HG02884 (cell line): Measurements from ENCODE around the gene SNX5.
A peak's percentile ranks its signal among the peaks of the same experiment; 100 is the strongest.

Experiments
- ATAC-seq: cut with Tn5 transposase; IDR thresholded peaks from one replicate; pipeline ENCODE4 v1.9.1; 2021; ENCODE audit warnings: mild to moderate bottlenecking, moderate library complexity; ENCODE audit not compliant: unreplicated experiment

SNX5 gene

GRCh38 chr20:17919149-17919548 lies 49.4 kb downstream of the SNX5 start:
- no peak for ATAC-seq

GRCh38 chr20:17917832-17918618 lies 50.6 kb downstream of the SNX5 start:
- no peak for ATAC-seq

DNA sequence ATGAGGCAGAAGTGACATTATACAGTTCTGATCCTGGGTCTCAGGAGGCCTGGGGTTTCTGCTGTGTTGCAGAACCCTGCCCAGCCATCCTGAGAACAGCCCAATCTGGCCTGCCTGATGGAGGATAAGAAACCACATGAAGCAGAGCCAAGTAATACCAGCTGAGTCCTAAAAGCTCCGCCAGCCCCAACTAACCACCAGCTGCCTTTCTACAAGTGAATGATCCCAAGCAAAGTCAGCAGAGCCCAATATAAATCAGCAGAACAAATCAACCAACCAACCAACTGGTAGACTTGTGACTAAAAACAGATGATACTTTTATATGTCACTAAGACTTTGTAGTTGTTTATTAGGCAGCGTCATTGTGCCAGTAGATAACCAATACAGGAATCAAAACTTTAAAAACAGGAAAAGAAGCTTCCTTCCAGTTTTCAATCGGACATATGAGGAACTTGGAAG lies 52.1 kb downstream of the SNX5 start:
- ATAC-seq = no peak

- no peak for ATAC-seq
Measured at GRCh38 chr20:17914957-17915356, 53.6 kb downstream of the SNX5 start.

DNA sequence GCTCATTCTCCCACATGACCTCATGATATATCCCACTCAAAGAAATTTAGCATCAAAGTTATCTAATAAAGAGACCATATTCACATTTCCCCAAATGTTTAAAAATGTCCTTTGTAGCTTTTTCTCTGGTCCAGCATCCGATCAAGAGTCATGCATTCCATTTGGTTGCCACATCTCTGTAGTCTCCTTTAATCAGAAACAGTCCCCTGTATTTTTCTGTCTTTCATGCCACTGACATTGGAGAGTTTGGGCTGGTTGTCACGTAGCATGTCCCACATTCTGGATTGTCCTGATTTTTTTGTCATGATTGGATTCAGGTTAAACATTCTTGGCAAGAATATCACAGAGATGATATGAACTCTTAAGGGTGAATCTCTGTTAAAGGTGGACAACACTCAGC lies 55.7 kb downstream of the SNX5 start:
- ATAC-seq = no peak

- ATAC-seq = no peak
Measured at GRCh38 chr20:17911927-17912326, 56.7 kb downstream of the SNX5 start.

- ATAC-seq = no peak
Measured at GRCh38 chr20:17910828-17911294, 57.7 kb downstream of the SNX5 start.

DNA sequence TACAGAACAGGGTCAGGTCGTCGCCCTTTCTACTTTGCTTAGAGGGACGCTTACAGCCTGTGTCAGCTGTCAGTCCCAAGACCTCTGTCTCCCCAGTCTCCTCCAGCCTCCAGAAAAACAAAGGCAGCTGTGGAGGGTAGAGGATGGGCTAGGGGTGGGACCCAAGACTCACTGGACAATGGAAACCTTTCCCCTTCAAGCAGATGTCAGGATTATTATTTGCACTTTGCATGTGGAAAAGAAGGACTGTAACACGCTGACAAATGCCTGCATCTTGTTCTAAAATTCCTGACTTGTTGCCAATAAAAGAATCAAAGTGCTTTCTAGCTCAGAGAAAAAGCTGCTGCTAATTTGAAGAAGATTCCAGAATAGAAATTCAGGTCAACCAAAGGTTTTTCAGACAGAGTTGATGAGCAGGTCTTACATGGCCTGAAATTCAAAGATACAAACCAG lies 58.7 kb downstream of the SNX5 start:
- ATAC-seq = no peak

DNA sequence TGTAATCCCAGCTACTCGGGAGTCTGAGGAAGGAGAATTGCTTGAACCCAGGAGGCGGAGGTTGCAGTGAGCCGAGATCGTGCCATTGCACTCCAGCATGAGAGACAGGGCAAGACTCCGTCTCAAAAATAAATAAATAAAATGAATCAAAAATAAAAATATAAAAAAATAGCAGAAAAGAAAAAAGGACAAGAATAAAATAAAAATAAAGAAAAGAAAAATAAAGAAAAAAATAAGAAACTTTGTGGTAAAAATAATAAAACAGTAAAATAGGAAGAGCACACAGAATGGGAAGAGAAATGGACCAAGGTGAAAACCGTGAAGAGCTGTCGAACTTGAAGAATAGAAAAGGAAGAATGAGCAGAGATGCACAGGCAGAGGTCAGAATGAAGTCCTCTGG lies 63.0 kb downstream of the SNX5 start:
- no peak for ATAC-seq

DNA sequence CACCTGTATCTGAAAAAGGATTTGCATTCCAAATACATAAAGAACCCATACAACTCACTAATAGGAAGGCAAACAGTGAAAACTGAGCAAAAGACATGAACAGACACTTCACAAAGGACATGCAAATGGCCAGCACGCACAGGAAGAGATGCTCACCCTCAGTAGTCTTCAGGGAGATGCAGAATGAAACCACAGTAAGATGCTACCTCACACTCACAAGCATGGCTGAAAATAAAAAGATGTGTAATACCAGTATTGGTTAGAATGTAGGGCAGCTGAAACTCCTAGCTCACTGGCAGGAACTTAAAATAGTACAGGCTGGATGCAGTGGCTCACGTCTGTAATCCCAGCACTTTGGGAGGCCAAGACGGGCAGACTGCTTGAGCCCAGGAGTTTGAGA lies 64.6 kb downstream of the SNX5 start:
- peak; percentile 79 for ATAC-seq

DNA sequence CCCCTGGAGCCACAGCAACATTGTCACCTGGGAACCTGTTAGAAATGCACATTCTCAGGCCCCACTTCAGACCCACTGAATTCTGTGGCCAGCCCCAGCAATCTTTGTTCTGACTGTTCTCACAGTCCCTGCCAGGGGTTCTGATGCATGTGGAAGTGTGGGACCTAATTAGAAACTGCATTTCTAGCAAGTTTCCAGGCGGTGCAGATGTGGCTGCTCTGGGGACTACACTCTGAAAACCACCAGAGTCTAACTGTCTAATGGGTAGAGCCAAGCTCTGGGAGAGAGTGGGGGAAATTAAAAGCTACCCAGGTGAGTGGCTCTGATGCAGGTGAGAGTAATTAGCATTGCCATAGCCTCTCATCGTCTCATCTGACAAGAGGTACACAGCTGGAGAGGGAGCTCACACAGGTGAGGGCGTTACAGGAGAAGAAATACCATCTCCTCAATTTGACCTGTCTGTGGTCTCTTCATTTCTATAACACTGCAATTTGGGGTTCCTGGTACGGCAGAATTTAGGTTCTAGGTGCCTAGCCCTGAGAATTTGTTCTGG lies 66.0 kb downstream of the SNX5 start:
- ATAC-seq = no peak

DNA sequence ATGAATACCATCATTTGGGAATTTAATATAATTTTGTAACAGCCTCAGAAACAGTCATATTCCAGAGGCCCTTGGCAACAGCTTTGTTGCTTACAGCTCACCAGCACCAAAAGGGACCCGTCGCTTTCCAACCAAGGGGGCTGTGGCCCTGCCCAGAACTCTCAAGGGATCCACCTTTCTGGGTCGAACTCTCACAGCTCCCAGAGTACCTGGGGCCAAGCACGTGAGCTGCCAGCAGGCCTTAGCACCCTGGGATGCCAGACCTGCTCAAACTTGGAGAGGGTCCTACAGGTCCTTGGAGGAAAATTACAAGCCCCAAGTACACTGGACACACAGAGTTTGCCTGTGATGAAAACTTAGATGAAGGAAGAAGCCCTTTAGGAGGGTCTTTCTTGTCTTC lies 66.6 kb downstream of the SNX5 start:
- ATAC-seq = no peak

DNA sequence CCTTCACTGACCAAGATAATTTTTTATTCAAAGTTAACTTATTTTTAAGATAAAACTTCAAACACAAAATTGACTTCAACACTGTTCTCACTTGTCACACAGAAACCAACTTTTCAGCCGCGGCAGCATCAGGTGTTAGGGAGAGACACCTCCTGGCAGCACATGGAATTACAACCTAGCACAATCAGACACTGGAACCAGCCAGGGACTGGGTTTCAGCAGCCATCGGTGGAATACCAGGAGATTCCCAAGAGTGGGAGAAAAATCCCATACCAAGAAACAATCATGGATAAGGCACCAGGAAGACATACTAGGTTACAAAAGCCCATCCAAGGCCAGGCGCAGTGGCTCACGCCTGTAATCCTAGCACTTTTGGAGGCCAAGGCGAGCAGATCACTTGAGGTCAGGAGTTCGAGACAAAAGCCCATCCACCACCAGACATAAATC lies 70.0 kb downstream of the SNX5 start:
- ATAC-seq = no peak

- no peak for ATAC-seq
Measured at GRCh38 chr20:17897566-17898307, 70.9 kb downstream of the SNX5 start.

GRCh38 chr20:17896771-17897369 lies 71.7 kb downstream of the SNX5 start:
- no peak for ATAC-seq

DNA sequence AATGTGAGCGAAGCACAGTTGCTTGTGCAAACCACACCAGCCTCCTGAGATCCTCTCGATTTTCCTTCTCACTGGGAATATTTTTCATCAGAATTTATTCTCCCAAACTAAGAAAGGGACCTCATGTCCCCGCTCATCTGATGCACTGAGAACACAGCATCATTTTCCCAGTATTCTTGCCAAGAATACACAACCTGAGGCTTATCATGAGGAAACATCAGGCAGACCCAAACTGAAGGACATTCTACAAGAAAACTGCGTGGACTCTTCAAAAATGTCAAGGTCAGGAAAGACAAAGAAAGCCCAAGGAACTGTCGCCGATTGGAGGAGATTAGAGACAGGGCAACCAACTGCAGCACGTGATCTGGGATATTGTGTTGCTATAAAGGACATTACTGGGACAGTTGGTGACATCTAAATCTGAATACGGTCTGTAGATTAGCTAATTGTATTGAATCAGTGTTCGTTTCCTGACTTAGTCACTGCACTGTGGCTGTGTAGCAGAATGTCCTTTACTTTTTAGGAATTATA lies 72.3 kb downstream of the SNX5 start:
- no peak for ATAC-seq

DNA sequence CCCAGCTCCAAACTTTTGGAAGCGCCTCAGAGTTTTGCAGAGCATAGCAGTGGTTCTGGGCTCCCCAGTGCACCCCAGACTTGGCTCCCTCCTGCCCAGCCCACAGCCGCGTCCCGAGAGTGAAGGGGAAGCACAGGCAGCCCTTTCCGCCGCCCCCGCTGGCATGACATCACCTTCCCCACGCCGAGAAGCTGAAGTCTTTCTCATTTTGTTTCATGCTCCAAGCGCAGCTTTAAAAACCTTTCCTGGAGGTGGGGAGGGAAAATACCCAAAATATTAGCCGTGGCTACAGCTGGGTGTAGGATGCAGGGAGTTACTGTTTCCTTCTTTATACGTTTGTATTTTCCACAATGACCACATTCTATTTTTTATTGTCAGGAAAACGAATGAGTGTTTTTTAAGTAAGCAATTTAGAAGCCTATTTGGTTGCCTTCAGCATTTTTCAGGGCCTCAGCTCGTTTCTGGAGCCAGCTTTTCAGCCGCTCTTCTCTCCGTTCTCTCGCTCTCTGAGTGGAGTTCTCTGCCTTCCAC lies 72.9 kb downstream of the SNX5 start:
- peak; percentile 68 for ATAC-seq

- no peak for ATAC-seq
Measured at GRCh38 chr20:17893445-17893844, 75.1 kb downstream of the SNX5 start.

- ATAC-seq = no peak
Measured at GRCh38 chr20:17892189-17892938, 76.2 kb downstream of the SNX5 start.
